HG02759 (cell line): ENCODE results near the gene NUBPL.
"Not testable (repeated sequence)": the region's sequence is repeated elsewhere in the genome, so short reads cannot be mapped to it uniquely, and the experiment has no call there.

Source experiments
- ATAC-seq: cut with Tn5 transposase; IDR thresholded peaks from one replicate; pipeline ENCODE4 v1.9.1; 2021; ENCODE audit warnings: mild to moderate bottlenecking, moderate library complexity; ENCODE audit not compliant: unreplicated experiment

The NUBPL gene

DNA sequence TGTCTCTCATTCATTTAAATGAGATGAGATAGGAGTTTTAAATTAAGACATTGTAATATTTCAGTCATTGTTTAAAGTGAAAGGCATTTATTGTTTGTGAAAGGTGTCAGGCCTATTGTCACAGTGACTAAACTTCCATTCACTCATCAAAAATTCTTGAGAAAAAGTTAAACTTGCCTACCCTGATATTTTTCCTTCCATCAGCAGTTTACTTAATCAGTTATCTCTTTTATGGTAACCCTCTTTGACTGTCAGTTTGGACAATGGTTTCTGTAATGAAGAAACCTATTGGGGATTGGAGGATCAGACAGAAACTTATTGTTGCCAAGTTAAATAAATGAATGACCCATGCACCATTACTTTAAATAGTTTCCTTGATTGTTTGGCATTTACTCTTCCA is 241.6 kb downstream of the NUBPL start:
- ATAC-seq = no peak

GRCh38 chr14:31806249-31806648 is 245.0 kb downstream of the NUBPL start:
- no peak for ATAC-seq

- ATAC-seq = not testable (repeated sequence)
Observed at GRCh38 chr14:31811693-31812628, 250.8 kb downstream of the NUBPL start.

- ATAC-seq = not testable (repeated sequence)
Observed at GRCh38 chr14:31813724-31814490, 252.7 kb downstream of the NUBPL start.

GRCh38 chr14:31819281-31819680 is 258.1 kb downstream of the NUBPL start:
- no peak for ATAC-seq

- ATAC-seq = no peak
Observed at GRCh38 chr14:31825459-31825858, 264.3 kb downstream of the NUBPL start.

DNA sequence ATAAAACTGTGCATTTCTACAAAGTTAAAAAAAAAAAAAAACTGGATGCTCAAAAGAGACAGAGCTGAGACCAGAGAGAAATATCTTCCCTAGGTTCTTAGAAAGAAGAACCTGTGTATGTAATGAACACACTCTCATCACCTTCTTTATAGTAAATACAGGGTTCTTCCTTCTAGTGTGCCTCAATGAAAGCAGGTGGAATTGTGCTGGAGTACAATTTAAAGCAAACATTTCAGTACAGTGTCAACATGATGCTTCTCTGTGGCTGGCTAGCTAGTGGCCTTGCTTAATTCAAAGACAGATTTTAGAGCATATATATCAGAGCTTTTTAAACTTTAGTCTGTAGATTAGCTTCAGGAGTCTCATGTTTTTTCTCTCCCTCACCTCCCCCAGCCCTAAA is 266.1 kb downstream of the NUBPL start:
- no peak for ATAC-seq

GRCh38 chr14:31828946-31829868 is 268.0 kb downstream of the NUBPL start:
- ATAC-seq = no peak

DNA sequence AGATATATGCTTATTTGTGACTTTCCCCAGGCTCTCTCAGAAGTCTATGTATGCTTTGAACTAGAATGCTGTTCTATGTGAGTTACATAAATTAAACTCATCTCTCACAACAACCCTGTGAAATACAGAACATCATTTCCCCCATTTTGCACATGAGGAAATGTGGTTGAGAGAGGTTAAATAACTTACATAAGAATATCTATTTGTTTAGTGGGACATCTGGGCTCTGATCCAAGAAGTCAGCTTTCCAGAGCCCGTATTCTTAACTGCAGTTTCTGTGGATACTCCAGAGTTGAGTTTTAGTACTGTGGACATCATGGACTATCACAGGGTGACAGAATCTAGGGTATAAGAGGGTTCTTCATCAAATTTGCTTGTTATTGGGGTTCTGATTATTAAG is 273.4 kb downstream of the NUBPL start:
- no peak for ATAC-seq

DNA sequence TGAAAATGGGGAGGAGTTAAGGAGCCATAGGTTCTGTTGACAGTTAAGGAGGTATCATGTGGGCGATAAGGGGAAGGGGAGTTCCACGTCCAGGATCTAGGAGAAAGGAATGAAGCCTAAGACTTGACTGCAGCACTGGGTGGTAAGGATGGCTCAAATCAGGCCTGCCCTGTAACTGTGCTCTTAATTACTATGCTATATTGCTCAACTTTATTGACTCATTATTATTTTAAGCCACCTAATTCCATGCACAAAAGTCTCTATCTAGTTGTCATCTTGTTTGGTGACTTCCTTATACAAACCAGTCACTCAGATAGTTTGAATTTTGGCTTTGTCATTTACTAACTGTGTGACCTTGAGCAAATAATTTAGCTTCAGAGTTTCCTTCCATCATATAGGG is 273.8 kb downstream of the NUBPL start:
- ATAC-seq = no peak

- no peak for ATAC-seq
Observed at GRCh38 chr14:31837031-31837430, 275.8 kb downstream of the NUBPL start.

DNA sequence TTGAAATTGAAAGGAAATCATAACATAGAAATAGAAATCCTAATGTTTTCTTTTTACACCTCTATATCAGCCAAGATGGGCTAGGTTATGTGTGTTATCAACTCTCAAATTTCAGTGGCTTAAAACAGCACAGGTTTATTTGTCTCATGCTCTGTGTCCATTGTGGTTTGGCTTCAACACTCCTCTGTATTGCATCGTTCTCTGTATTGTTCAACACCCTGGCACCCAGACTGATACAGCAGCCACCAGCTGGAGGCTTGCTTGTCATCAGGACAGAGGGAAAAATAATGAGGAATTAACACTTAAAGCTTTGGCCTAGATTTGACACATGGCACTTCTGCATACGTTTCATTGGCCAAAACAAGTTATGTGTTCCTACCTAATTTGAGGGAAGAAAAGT is 281.7 kb downstream of the NUBPL start:
- ATAC-seq = no peak

DNA sequence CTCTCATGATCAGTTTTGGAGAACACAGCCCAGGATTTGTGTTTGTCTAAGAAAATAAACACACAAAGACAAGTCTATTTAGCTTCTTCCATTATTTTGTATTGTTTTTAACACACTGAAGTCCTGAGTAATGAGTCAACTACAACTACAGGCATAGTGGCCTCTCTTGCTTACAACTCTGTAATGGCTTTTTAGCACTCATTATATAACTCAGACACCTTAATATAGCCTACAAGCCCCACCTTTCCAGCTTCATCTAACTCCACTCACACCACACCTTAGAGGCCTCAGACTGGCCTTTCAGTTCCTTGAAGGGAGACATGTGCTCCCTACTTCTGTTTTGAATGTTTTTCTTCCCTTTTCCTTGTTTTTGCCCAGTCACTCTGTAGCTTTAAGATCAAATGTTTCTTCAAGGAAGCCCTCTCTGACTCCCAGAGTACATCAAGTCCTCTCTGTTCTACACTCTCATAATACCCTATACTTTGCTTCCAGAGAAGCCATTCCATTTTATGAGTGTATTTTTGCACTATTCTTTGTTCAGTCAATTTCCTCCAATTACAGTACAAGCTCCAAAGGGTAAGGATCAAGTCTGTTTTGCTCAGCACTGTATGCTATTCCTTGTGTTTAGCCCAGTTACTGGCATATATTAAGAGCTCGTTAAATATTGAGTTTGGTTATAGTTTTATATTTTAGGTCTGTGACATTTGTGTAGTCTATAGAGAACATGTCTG is 282.3 kb downstream of the NUBPL start:
- no peak for ATAC-seq

- ATAC-seq = no peak
Observed at GRCh38 chr14:31854508-31855075, 293.4 kb downstream of the NUBPL start.

- ATAC-seq = no peak
Observed at GRCh38 chr14:31855262-31855661, 294.1 kb downstream of the NUBPL start.

DNA sequence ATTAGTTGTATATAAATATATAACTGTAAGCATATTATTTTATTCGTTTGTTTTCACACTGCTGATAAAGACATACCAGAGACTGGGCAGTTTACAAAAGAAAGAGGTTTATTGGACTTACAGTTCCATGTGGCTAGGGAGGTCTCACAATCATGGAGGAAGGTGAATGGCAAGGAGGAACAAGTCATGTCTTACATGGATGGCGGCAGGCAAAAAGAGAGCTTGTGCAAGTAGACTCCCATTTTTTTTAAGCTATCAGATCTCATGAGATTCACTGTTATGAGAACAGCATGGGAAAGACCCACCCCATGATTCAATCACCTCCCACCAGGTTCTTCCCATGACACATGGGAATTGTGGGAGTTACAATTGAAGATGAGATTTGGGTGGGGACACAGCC is 294.8 kb downstream of the NUBPL start:
- ATAC-seq = not testable (repeated sequence)

DNA sequence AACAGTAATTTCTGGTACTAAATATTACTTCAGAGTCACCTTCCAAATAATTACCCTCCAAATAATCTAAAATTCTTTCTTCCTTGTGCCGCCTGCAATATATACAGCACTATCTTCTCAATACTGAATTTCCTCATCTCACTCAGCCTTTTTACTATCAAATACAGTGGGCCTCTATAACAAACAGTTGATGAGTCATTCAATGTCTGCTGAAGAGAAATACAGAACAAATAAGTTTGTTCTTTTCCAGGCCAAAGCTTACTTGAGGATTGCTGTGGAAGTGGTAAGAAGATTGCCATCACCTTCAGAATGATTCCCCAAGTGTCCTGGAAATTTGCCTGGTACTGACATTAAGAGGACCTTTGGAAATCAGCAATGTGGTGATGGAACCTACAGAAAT is 297.7 kb downstream of the NUBPL start:
- ATAC-seq = no peak

DNA sequence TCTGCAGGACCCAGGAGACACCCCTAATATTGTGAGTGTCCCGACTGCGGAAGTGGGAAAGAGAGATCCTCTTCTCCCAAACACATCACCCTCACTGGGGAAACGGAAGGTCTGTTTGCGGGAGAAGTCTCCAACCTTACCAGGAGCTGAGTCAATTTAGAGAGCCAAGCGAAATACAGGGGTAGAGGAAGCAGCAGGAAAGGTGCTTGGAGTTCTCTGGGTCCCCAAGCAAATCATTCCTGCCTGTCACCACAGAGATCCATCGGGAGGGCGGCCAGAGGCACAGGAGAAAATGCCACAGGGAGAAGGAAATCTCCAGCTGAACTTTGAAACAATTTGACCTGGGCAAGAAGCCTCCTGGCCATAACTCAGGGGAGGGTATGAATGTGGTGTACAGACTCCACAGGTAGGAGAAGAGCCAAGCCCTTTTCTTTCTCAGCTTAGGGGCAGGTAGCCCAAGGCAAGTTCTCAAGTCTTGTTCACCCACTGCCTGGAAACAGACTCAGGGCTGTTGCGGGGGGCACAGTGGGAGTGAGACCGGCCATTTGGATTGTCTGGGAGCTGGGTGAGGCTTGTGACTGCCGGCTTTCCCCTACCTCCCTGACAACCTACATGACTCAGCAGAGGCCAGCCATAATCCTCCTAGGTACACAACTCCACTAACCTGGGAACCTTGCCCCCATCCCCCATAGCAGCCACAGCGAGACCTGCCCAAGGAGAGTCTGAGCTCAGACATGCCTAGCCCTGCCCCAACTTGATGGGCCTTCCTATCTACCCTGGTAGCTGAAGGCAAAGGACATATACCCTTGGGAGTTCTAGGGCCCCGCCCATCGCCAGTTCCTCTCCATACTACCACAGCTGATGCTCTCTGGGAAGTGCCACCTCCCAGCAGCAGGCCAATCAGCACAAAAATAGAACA is 304.0 kb downstream of the NUBPL start:
- no peak for ATAC-seq

- ATAC-seq = no peak
Observed at GRCh38 chr14:31867570-31867969, 306.4 kb downstream of the NUBPL start.
